T-helper 1 cell (primary cell): ENCODE data around the gene GLP1R.

Experiments
- DNase-seq, 5 donors: peaks; one replicate each; pipeline ENCODE4 v3.0.0-alpha.2; 2012 to 2020

Gene GLP1R

GRCh38 chr6:39087197-39087596 is 38.6 kb downstream of the GLP1R start:
- no peak for DNase-seq

DNA sequence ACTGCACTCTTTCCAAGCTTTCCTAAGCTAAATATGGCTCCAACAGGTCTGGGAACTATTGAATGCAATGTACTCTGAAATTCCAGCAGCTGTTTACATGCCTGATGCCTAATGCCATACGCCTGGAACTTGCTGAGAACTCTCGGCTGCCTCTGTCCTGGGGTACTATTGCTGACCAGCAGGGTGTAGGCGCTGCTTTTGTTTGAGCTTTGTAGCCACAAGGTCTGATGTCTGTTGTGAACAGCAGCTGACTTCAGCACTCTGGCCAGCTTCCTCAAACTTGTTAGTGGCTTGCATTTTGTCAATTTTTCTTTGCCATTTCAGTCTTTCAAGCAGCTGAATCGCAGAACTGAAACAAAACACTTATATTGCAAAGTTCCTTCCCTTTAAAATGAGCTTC is 39.8 kb downstream of the GLP1R start:
- peak in 1 of 5 donors; percentile 19 for DNase-seq

DNA sequence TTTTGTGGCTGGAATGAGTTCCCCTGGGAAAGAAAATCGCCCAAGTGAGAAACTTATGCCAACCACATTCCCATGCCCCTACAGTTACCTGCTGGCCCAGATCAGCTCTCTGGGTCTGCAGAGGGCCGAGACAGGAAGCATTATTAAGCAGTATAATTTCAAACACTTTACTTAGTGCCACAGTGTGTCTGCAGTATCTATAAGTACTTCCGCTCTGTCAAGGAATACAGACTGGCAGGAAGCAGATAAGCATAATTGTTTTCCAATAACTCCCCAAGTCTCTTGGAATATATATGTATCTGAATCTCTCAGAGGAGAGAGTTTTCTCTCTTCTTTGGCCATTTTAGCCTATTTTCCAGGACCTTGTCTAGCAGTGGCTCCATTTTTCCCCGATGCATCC is 41.5 kb downstream of the GLP1R start:
- DNase-seq: no peak

GRCh38 chr6:39091220-39091619 is 42.6 kb downstream of the GLP1R start:
- no peak for DNase-seq

DNA sequence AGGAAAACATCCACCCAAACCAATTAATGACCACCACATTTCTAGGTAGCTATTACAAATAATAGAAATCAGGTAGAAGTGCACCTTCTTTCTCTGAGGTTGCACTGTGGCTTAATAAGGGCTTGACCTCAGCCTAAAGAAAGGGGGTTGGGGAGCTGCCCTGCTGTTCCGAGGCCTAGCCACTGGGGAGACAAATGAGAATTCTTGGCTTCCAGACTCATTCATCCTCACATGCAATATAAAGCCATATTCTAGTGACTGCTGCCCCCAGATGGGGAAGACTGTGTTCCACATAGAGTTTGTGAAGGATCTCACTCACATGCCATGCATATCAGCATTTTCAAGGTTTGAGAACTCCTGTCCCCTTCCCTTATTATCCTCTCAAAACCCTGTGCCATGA is 43.5 kb downstream of the GLP1R start:
- no peak for DNase-seq

DNA sequence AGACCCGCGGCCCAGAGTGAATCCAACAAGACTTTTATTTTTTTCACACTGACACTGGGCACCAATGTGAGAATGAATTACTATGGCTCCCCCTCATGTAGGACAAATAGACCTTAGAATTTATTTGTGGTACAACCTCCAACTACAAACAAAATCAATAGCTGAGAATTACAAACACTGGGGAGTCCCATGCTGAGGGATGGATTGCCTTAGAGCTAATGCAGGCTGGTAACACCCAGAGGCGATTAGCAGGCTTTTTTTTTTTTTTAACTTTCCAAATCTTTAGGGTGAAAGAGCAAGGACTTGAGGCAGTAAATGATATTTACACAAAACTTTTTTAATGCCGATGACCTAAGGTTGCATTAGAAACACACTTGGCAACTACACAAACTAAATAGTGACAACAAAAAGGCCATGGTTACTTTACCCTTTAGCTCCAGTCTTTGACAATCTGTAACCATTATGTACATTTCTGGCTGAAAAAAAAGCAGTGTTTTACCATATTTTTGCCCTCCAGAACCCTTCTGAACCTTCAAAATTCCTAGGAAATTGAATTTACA is 44.6 kb downstream of the GLP1R start:
- no peak for DNase-seq

GRCh38 chr6:39095578-39095977 is 47.0 kb downstream of the GLP1R start:
- no peak for DNase-seq

DNA sequence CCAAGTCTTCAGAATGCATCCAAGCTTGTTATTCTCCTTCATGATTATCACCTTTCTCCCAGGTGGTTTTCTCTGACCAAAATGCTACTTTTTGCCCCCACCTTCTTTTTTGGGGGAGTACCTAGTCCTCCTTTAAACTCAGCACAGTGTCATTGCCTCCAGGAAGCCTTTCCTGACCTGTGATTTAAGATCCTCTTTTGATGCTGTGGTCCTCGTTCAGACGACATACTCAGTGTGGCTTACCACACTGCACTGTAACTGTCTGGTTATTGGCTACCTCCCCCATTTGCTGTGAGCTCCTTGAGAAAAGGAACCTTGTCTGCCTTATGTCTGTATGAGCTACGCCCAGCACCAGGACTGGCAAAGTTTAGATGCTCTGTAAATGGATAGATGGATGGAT is 51.8 kb downstream of the GLP1R start:
- no peak for DNase-seq

DNA sequence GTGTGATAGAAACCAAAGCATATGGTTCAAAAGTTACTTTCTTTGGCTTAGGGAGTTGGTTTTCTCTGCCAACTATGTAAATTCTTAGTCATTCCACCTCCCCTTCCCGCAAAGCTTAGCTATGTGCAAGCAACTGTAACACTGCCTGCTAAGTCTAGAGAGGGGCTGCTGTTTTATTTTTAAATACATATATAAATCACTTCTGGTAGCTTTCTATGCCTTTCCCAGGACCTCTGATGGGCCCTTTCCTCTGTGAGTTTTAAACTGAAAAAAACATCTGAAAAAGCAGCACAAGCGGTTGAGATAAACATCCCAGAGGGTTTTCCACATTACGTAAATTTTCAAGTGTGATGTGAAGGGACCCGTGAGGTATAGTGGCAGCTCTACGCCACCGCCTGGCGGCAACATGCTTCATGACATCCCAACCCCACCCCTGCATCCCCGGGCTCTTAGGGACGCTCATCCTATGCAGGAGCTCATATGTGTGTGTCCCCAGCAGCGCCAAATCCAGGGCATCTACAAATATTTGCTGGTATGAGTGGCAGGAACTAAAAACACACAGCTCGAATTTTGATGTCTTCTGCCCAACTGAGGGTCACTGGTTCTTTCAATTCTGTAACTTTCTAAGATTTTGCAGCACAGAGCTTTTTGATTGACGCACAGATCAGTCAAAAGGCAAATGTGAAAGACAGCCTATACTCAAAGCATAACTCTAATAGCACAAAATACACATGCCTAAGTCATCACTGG is 53.7 kb downstream of the GLP1R start:
- no peak for DNase-seq

DNA sequence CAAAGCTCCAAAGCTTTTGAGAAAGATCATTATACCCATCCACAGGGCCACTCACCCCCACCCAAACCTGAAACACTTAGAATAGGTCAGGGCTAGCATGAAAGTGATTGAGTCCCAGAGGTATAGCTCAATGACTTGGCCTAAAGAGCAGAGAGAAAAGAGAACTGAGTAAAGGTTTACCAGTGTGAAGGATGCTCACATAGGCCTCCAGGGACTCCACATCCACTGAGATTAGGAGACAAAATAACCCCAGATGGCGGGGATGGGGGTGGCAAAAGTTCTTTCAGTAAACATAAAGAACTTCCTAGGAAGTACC is 54.2 kb downstream of the GLP1R start:
- DNase-seq: no peak

DNA sequence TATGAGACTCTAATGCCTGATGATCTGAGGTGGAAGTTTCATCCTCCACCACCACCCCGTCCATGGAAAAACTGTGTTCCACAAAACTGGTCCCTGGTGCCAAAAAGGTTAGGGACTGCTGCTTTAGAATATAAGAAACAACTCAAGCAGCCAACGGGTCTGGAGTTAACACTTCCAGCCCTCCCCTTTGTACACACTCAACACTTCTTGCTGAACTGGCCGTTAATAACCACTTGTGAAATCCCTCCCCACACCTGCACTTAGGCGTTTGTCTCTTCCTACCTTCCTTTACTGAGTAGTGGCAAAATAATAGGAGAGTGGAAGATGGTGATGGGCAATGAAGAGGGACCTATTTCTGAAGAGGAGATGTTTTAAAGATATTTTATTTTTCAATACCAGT is 55.9 kb downstream of the GLP1R start:
- DNase-seq: no peak

- DNase-seq: no peak
Measured at GRCh38 chr6:39107034-39107433, 58.5 kb downstream of the GLP1R start.

DNA sequence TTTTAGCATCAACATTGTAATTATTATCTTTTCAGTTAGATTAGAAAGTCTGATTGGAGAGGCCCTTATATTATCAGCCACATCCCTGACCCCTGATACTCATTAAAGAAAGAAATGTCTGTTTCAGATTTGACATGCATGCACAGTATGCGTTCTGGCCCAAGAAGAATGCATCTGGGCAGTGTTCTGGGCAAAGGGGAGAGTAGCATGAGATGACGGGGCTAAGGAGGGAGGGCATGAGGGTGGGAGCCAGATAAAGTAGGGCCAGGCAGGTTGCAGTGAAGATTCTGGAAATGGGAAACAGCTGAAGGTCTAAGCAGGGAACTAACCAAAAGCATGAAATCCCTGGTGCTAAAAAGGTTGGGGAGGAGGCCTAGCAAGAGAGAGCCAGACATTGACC is 59.1 kb downstream of the GLP1R start:
- DNase-seq: no peak

- DNase-seq: no peak
Measured at GRCh38 chr6:39108041-39108839, 59.7 kb downstream of the GLP1R start.

DNA sequence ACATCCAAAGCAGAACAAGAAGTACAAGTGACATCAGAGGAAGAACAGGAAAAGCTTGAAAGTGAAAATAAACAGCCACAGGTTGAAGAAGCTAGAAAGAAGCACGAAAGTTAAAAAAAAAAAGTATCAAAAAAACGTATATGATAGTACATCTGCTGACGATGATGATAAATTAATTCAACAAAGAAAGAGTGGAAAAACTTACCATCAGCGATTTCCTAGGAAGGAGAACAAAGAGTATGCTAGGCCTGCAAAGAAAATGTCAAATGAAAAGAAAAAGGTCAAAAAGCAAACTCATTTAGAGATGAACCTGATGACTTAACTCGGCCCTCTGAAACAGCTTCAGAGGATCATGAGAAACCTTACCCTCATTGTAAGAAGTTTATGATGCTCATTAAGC is 62.7 kb downstream of the GLP1R start:
- DNase-seq: peak in 1 of 5 donors; percentile 40

GRCh38 chr6:39113788-39114187 is 65.2 kb downstream of the GLP1R start:
- no peak for DNase-seq

- no peak for DNase-seq
Measured at GRCh38 chr6:39114388-39114703, 65.8 kb downstream of the GLP1R start.

DNA sequence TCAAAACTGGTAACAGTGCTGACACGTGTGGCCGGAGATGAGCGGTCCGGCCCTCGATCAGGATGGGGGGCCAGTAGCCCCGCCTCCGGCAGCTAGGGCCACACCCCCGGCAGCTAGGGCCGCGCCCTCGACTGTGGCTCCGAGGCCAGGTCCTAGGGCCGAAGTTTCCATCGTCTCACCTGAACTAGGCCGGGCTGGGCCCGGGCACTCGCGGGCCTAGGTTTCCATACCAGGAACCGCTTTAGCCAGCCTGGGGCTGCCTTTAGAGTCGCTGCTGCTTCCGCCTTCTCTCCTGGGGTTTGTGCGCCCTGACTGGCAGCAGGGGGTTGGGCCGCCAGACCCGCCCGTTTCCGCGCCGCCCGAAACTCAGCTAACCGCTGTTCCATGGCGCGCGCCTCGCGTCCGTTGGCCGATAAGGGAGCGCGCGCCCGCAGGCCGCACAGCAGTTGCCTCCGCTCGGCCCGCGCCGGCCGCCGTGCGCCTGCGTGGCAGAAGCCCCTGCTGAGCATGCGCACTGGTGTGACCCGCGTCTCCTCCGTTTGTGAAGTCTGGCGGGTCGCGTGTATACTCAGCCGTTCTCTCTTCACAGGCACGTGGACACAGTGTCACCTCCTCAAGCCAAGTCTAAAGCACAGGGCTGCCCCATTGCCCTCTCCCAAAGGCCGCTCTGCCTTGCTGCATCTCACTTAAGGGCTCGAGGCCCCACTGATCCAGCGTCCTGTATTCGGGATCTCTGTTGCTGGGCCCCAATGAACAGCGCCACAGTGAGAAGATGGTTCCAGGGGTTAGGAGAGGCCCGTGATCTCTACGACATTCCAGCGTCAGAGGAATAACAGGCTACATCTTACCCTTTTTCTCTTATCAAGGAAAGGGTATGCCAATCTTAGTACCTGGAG is 66.4 kb downstream of the GLP1R start, which contains the start of gene SAYSD1:
TSS of gene SAYSD1 (minus strand) at position 483 of the 896 bp plus-strand sequence. CDS start at position 386, 97 bp downstream.
- peak; percentile 84 to 97 (median 85) for DNase-seq

DNA sequence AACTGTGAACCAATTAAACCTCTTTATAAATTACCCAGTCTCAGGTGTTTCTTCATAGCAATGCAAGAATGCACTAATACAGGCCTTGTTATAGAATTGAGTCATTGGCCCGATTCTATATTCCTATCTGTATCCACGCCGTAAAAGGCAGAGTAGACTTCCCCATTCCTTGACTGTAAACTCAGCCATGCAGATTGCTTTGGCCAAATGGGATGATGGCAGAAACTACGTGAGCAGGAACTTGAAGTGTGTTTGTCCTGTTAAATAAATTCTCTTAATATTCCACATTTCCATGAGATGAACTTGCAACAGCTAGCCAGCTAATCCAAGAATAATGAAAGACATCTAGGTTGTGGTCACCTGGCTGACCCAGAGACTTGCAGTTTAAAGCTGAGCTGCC is 70.3 kb downstream of the GLP1R start:
- DNase-seq: no peak

- no peak for DNase-seq
Measured at GRCh38 chr6:39124114-39124513, 75.5 kb downstream of the GLP1R start.

GRCh38 chr6:39128106-39128505 is 79.5 kb downstream of the GLP1R start:
- no peak for DNase-seq

DNA sequence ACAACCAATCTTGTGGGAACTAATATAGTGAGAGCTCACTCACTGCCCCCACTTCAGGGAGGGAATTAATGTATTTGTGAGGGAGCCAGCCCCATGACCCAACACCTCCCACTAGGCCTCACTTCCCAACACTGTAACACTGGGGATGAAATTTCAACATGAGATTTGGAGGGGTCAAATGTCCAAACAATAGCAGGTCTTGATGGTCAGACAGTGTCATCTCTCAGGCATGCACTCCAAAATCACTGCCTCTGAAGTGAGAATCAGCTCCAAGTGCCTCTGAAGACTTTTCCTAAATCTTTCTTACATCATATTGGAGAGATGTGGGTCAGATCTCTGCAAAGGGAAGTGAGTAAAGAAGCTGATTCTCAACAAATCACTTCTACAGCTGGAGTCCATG is 80.3 kb downstream of the GLP1R start:
- no peak for DNase-seq

DNA sequence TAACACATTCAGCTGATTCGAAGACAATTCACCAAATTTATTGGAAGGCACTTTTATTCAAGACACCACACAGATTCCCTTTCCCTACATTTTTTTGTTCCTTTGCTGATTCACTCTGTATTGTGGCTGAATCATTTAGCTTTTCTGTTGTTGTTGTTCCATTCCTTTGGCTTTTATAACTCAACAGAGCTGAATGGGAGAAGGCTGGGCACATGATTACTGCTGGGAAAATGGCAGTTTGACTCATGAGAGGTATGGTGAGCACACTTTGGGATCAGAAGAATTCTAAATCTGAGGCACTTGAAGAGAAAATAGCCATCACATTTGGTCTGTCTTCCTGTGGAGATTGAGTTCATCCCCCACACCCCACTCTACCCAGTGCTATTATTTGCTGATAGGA is 82.1 kb downstream of the GLP1R start:
- no peak for DNase-seq
